GM10248 (cell line): ENCODE measurements around the gene EIF3F.

Experiments used
- CTCF ChIA-PET: fragments of 300-600 bp; sonication (Branson Sonifier 250); formaldehyde crosslinking; extraction: SDS; loops from one replicate; lab custom pipeline; 2021; ENCODE audit warnings: antibody characterized with exemption; lab: Yijun Ruan, JAX
- POLR2A ChIA-PET: fragments of 350-650 bp; sonication (Branson Sonifier 250); formaldehyde crosslinking; extraction: SDS; loops from one replicate; lab custom pipeline; 2020; ENCODE audit warnings: antibody characterized with exemption; lab: Yijun Ruan, JAX
- DNase-seq: peaks from one replicate; pipeline ENCODE4 v3.0.0; 2012; ENCODE audit errors: extremely low spot score
- TF ChIP-seq, protein P1 (sequence below): IDR thresholded peaks from 2 replicates; pipeline ENCODE4 v1.5.1; 2012; ENCODE audit warnings: mild to moderate bottlenecking, low read depth; ENCODE audit errors: extremely low read depth, missing control alignments, control extremely low read depth

The EIF3F gene

DNA sequence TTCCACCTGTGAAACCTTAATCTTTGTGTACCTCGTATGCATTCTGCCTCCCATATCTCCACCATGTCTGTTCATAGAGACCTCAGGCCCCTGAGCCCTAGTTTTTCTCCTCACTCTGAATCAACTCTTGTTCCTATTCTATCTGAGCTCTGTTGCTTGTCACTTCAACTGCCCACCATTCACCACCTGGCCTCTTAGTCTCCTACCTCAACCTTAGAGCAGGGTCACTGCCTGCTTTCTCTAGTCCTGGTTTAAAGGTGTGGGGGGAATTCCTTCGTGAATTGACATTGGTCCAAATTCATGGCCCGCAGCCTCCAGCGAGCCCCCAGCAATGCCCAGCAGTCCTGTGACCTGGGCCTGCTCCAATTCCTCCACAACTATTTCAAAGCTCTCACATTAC is 54.4 kb downstream of the EIF3F start:
- DNase-seq: no peak
- TF ChIP-seq, protein P1, sequence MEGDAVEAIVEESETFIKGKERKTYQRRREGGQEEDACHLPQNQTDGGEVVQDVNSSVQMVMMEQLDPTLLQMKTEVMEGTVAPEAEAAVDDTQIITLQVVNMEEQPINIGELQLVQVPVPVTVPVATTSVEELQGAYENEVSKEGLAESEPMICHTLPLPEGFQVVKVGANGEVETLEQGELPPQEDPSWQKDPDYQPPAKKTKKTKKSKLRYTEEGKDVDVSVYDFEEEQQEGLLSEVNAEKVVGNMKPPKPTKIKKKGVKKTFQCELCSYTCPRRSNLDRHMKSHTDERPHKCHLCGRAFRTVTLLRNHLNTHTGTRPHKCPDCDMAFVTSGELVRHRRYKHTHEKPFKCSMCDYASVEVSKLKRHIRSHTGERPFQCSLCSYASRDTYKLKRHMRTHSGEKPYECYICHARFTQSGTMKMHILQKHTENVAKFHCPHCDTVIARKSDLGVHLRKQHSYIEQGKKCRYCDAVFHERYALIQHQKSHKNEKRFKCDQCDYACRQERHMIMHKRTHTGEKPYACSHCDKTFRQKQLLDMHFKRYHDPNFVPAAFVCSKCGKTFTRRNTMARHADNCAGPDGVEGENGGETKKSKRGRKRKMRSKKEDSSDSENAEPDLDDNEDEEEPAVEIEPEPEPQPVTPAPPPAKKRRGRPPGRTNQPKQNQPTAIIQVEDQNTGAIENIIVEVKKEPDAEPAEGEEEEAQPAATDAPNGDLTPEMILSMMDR: no peak
- POLR2A ChIA-PET: no interaction called here
- CTCF ChIA-PET: interaction anchor here (1.0 kb wide), 1 partner anchor 58 kb away, joined by 3 read pairs; no protein-coding TSS in a partner anchor

DNA sequence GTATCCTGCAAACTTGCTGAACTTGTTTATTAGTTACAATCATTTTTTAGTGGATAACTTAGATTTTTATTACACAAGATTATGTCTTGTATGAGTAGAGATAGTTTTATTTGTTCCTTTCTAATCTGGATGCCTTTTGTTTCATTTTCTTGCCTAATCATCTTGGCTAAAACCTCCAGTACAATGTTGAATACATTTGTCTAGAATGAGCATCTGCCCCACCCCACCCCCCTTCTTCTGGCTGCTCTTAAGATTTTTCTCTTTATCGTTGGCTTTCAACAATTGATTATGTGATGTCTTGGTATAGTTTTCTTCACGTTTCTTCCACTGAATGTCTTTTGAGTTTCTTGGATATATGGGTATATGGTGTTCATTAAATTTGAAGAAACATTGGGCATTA is 56.6 kb downstream of the EIF3F start:
- POLR2A ChIA-PET: no interaction called here
- no peak for DNase-seq
- CTCF ChIA-PET: interaction anchor here (1.1 to 1.8 kb wide), 3 partner anchors 10 to 37 kb away, joined by 3 to 9 read pairs (median 4); no protein-coding TSS in a partner anchor
- TF ChIP-seq, protein P1: no peak

GRCh38 chr11:8045839-8046238 is 58.7 kb downstream of the EIF3F start:
- CTCF ChIA-PET: no interaction called here
- TF ChIP-seq, protein P1: no peak
- POLR2A ChIA-PET: no interaction called here
- no peak for DNase-seq

DNA sequence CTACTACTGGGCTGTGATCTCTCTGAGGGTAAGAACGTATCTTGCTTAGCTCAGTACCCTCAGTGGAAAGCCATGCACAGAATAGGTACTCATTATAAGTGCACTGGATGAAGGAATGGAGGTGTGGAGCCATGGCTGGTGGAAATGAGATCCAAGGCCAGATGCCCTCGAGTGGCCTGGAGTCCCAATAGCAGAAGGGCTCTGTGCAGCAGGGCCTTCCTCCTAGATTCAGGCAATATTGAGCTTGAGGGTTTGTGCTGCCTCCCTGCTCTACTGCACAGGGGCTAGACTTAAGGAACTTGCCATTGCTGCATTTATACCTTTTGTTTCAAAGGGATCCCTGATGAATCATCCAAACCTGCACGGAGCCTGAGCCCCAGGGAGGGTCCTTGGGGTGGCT is 60.2 kb downstream of the EIF3F start:
- POLR2A ChIA-PET: no interaction called here
- DNase-seq: no peak
- CTCF ChIA-PET: interaction anchor here (3.1 kb wide), 1 partner anchor 14 kb away, joined by 15 read pairs; no protein-coding TSS in a partner anchor
- TF ChIP-seq, protein P1: no peak

GRCh38 chr11:8049084-8049483 is 61.9 kb downstream of the EIF3F start:
- DNase-seq: no peak
- TF ChIP-seq, protein P1: no peak
- ChIA-PET CTCF (interaction anchor here (1.2 to 3.1 kb wide), 5 partner anchors 9 to 51 kb away, joined by 3 to 15 read pairs (median 5); no protein-coding TSS in a partner anchor), POLR2A (interaction anchor here (0.6 kb wide), 1 partner anchor 442 kb away, joined by 5 read pairs; no protein-coding TSS in a partner anchor)
